ENCODE measurements around the gene ENG.

The ENG gene

GRCh38 chr9:127796225-127796813 lies 58.1 kb downstream of the ENG start:
- peak overlapping the region; percentile 35 for H3K27ac ChIP-seq (ENCODE audit: low read depth, low read length)

GRCh38 chr9:127794001-127794791 lies 60.3 kb downstream of the ENG start:
- no peak overlapping the region for H3K27ac ChIP-seq (ENCODE audit: low read depth, low read length)
- peaks cover 5 to 50% (median 44%) of the 10 kb centered on the region in 5 donors for H3K4me1 ChIP-seq (ENCODE audit: control insufficient read depth in 5 of 5, insufficient read depth in 5 of 5, low read length in 5 of 5)
- H3K9ac ChIP-seq (ENCODE audit: low read length in 5 of 5) = no peak overlapping the region

More at GRCh38 chr9:127796225-127796813, 58.1 kb downstream of the ENG start:
- Histone ChIP-seq H3K4me1 (ENCODE audit: control insufficient read depth in 5 of 5, insufficient read depth in 5 of 5, low read length in 5 of 5) (peaks cover 5 to 30% (median 28%) of the 10 kb centered on the region in 5 donors), H3K9me3 (ENCODE audit: control insufficient read depth in 5 of 5, low read length in 5 of 5) (no peaks in the 10 kb centered on the region), H3K4me3 (ENCODE audit: low read depth in 1 of 5, low read length in 5 of 5) (no peak overlapping the region), H3K9ac (ENCODE audit: low read length in 5 of 5) (no peak overlapping the region), H3K27me3 (ENCODE audit: control insufficient read depth in 5 of 5, insufficient read depth in 4 of 5, low read length in 5 of 5) (no peaks in the 10 kb centered on the region), H3K36me3 (ENCODE audit: control insufficient read depth in 5 of 5, insufficient read depth in 5 of 5, low read length in 5 of 5) (peaks cover 0 to 17% (median 11%) of the 10 kb centered on the region in 5 donors)

GRCh38 chr9:127793093-127793708 lies 61.3 kb downstream of the ENG start:
- H3K9me3 ChIP-seq (ENCODE audit: control insufficient read depth in 5 of 5, low read length in 5 of 5) = no peaks in the 10 kb centered on the region
- H3K36me3 ChIP-seq (ENCODE audit: control insufficient read depth in 5 of 5, insufficient read depth in 5 of 5, low read length in 5 of 5) = peaks cover 0 to 47% (median 41%) of the 10 kb centered on the region in 5 donors
- peaks cover 5 to 57% (median 40%) of the 10 kb centered on the region in 5 donors for H3K4me1 ChIP-seq (ENCODE audit: control insufficient read depth in 5 of 5, insufficient read depth in 5 of 5, low read length in 5 of 5)
- H3K4me3 ChIP-seq (ENCODE audit: low read depth in 1 of 5, low read length in 5 of 5) = no peak overlapping the region
- H3K9ac ChIP-seq (ENCODE audit: low read length in 5 of 5) = peak overlapping the region in 1 of 5 donors; percentile 47
- H3K27me3 ChIP-seq (ENCODE audit: control insufficient read depth in 5 of 5, insufficient read depth in 4 of 5, low read length in 5 of 5) = no peaks in the 10 kb centered on the region
- H3K27ac ChIP-seq (ENCODE audit: low read depth, low read length) = peak overlapping the region; percentile 30

More at GRCh38 chr9:127794001-127794791, 60.3 kb downstream of the ENG start:
- Histone ChIP-seq H3K4me3 (ENCODE audit: low read depth in 1 of 5, low read length in 5 of 5) (no peak overlapping the region), H3K27me3 (ENCODE audit: control insufficient read depth in 5 of 5, insufficient read depth in 4 of 5, low read length in 5 of 5) (no peaks in the 10 kb centered on the region), H3K9me3 (ENCODE audit: control insufficient read depth in 5 of 5, low read length in 5 of 5) (no peaks in the 10 kb centered on the region), H3K36me3 (ENCODE audit: control insufficient read depth in 5 of 5, insufficient read depth in 5 of 5, low read length in 5 of 5) (peaks cover 0 to 37% (median 31%) of the 10 kb centered on the region in 5 donors)

- Histone ChIP-seq H3K36me3 (ENCODE audit: control insufficient read depth in 5 of 5, insufficient read depth in 5 of 5, low read length in 5 of 5) (peaks cover 0 to 54% (median 48%) of the 10 kb centered on the region in 5 donors), H3K27ac (ENCODE audit: low read depth, low read length) (peak overlapping the region; percentile 27)
Measured at GRCh38 chr9:127792417-127793031, 61.9 kb downstream of the ENG start.

GRCh38 chr9:127791085-127791484 lies 63.4 kb downstream of the ENG start:
- H3K4me1 ChIP-seq (ENCODE audit: control insufficient read depth in 5 of 5, insufficient read depth in 5 of 5, low read length in 5 of 5) = peaks cover 7 to 62% (median 40%) of the 10 kb centered on the region in 5 donors
- no peaks in the 10 kb centered on the region for H3K9me3 ChIP-seq (ENCODE audit: control insufficient read depth in 5 of 5, low read length in 5 of 5)
- H3K27ac ChIP-seq (ENCODE audit: low read depth, low read length) = peak overlapping the region; percentile 64
- no peak overlapping the region for H3K4me3 ChIP-seq (ENCODE audit: low read depth in 1 of 5, low read length in 5 of 5)
- H3K27me3 ChIP-seq (ENCODE audit: control insufficient read depth in 5 of 5, insufficient read depth in 4 of 5, low read length in 5 of 5) = no peaks in the 10 kb centered on the region
- peaks cover 0 to 61% (median 52%) of the 10 kb centered on the region in 5 donors for H3K36me3 ChIP-seq (ENCODE audit: control insufficient read depth in 5 of 5, insufficient read depth in 5 of 5, low read length in 5 of 5)
- no peak overlapping the region for H3K9ac ChIP-seq (ENCODE audit: low read length in 5 of 5)

More at GRCh38 chr9:127792417-127793031, 61.9 kb downstream of the ENG start:
- Histone ChIP-seq H3K27me3 (ENCODE audit: control insufficient read depth in 5 of 5, insufficient read depth in 4 of 5, low read length in 5 of 5) (no peaks in the 10 kb centered on the region), H3K4me3 (ENCODE audit: low read depth in 1 of 5, low read length in 5 of 5) (no peak overlapping the region), H3K9me3 (ENCODE audit: control insufficient read depth in 5 of 5, low read length in 5 of 5) (no peaks in the 10 kb centered on the region), H3K9ac (ENCODE audit: low read length in 5 of 5) (no peak overlapping the region), H3K4me1 (ENCODE audit: control insufficient read depth in 5 of 5, insufficient read depth in 5 of 5, low read length in 5 of 5) (peaks cover 5 to 62% (median 37%) of the 10 kb centered on the region in 5 donors)

GRCh38 chr9:127790094-127790855 lies 64.2 kb downstream of the ENG start:
- Histone ChIP-seq H3K36me3 (ENCODE audit: control insufficient read depth in 5 of 5, insufficient read depth in 5 of 5, low read length in 5 of 5) (peaks cover 0 to 61% (median 52%) of the 10 kb centered on the region in 5 donors), H3K9ac (ENCODE audit: low read length in 5 of 5) (peak overlapping the region in 1 of 5 donors; percentile 43), H3K4me1 (ENCODE audit: control insufficient read depth in 5 of 5, insufficient read depth in 5 of 5, low read length in 5 of 5) (peaks cover 7 to 57% (median 38%) of the 10 kb centered on the region in 5 donors), H3K27ac (ENCODE audit: low read depth, low read length) (peak overlapping the region; percentile 64), H3K27me3 (ENCODE audit: control insufficient read depth in 5 of 5, insufficient read depth in 4 of 5, low read length in 5 of 5) (no peaks in the 10 kb centered on the region), H3K4me3 (ENCODE audit: low read depth in 1 of 5, low read length in 5 of 5) (no peak overlapping the region), H3K9me3 (ENCODE audit: control insufficient read depth in 5 of 5, low read length in 5 of 5) (no peaks in the 10 kb centered on the region)

- H3K27me3 ChIP-seq (ENCODE audit: control insufficient read depth in 5 of 5, insufficient read depth in 4 of 5, low read length in 5 of 5) = no peaks in the 10 kb centered on the region
- no peak overlapping the region for H3K9ac ChIP-seq (ENCODE audit: low read length in 5 of 5)
- peaks cover 7 to 64% (median 42%) of the 10 kb centered on the region in 5 donors for H3K4me1 ChIP-seq (ENCODE audit: control insufficient read depth in 5 of 5, insufficient read depth in 5 of 5, low read length in 5 of 5)
- no peaks in the 10 kb centered on the region for H3K9me3 ChIP-seq (ENCODE audit: control insufficient read depth in 5 of 5, low read length in 5 of 5)
- H3K36me3 ChIP-seq (ENCODE audit: control insufficient read depth in 5 of 5, insufficient read depth in 5 of 5, low read length in 5 of 5) = peaks cover 0 to 61% (median 52%) of the 10 kb centered on the region in 5 donors
- peak overlapping the region; percentile 64 for H3K27ac ChIP-seq (ENCODE audit: low read depth, low read length)
- H3K4me3 ChIP-seq (ENCODE audit: low read depth in 1 of 5, low read length in 5 of 5) = no peak overlapping the region
Measured at GRCh38 chr9:127789179-127789578, 65.3 kb downstream of the ENG start.

- peaks cover 0 to 61% (median 52%) of the 10 kb centered on the region in 5 donors for H3K36me3 ChIP-seq (ENCODE audit: control insufficient read depth in 5 of 5, insufficient read depth in 5 of 5, low read length in 5 of 5)
- H3K27ac ChIP-seq (ENCODE audit: low read depth, low read length) = no peak overlapping the region
- peaks cover 7 to 68% (median 48%) of the 10 kb centered on the region in 5 donors for H3K4me1 ChIP-seq (ENCODE audit: control insufficient read depth in 5 of 5, insufficient read depth in 5 of 5, low read length in 5 of 5)
Measured at GRCh38 chr9:127788337-127789011, 66.0 kb downstream of the ENG start.

GRCh38 chr9:127786773-127787104 lies 67.7 kb downstream of the ENG start:
- Histone ChIP-seq H3K9me3 (ENCODE audit: control insufficient read depth in 5 of 5, low read length in 5 of 5) (no peaks in the 10 kb centered on the region), H3K4me3 (ENCODE audit: low read depth in 1 of 5, low read length in 5 of 5) (peak overlapping the region; percentile 42 to 85 (median 81)), H3K4me1 (ENCODE audit: control insufficient read depth in 5 of 5, insufficient read depth in 5 of 5, low read length in 5 of 5) (peaks cover 6 to 72% (median 53%) of the 10 kb centered on the region in 5 donors), H3K9ac (ENCODE audit: low read length in 5 of 5) (peak overlapping the region in 4 of 5 donors; percentile 71 to 96 (median 86)), H3K27me3 (ENCODE audit: control insufficient read depth in 5 of 5, insufficient read depth in 4 of 5, low read length in 5 of 5) (no peaks in the 10 kb centered on the region), H3K36me3 (ENCODE audit: control insufficient read depth in 5 of 5, insufficient read depth in 5 of 5, low read length in 5 of 5) (peaks cover 0 to 47% (median 44%) of the 10 kb centered on the region in 5 donors), H3K27ac (ENCODE audit: low read depth, low read length) (peak overlapping the region; percentile 92)

More at GRCh38 chr9:127788337-127789011, 66.0 kb downstream of the ENG start:
- Histone ChIP-seq H3K4me3 (ENCODE audit: low read depth in 1 of 5, low read length in 5 of 5) (no peak overlapping the region), H3K9ac (ENCODE audit: low read length in 5 of 5) (peak overlapping the region in 1 of 5 donors; percentile 28), H3K27me3 (ENCODE audit: control insufficient read depth in 5 of 5, insufficient read depth in 4 of 5, low read length in 5 of 5) (no peaks in the 10 kb centered on the region), H3K9me3 (ENCODE audit: control insufficient read depth in 5 of 5, low read length in 5 of 5) (no peaks in the 10 kb centered on the region)

Measured in subcutaneous abdominal adipose tissue (tissue), 5 donors.